OCI-LY7 (cell line): ENCODE data around the gene PPP4R2. TPM values are rescaled to one million over a fixed set of nuclear protein-coding genes. Genes with fewer than 3 reads are reported as not detected.

Source experiments
- BruUV-seq: library from RNA; stranded (reverse); fragments of 400-500 nt; replicated peaks from 2 replicates; lab custom pipeline; 2021; lab: Mats Ljungman, UMichigan
- CTCF ChIA-PET: fragments of 300-600 bp; sonication (Branson Sonifier 250); formaldehyde crosslinking; loops from one replicate; lab custom pipeline; 2022; ENCODE audit warnings: antibody characterized with exemption; ENCODE audit not compliant: unreplicated experiment; lab: Charles Lee
- POLR2A ChIA-PET: fragments of 300-600 bp; sonication (Branson Sonifier 250); formaldehyde crosslinking; loops from one replicate; lab custom pipeline; 2022; ENCODE audit warnings: antibody characterized with exemption; lab: Charles Lee
- DNase-seq: peaks from one replicate; pipeline ENCODE4 v3.0.0-alpha.2; 2015; ENCODE audit warnings: low spot score
- H2AFZ ChIP-seq: fragments of 200-600 bp; sonication (generic), shearing (Covaris generic); 2 replicates; pipeline ENCODE4 v1.6.1; 2014; ENCODE audit warnings: mild to moderate bottlenecking, antibody characterized with exemption, low read length, moderate library complexity
- H3K27ac ChIP-seq: fragments of 200-600 bp; sonication (generic); 2 replicates; pipeline ENCODE4 v1.5.1; 2014; ENCODE audit warnings: mixed run types, low read depth, mild to moderate bottlenecking, moderate library complexity, low read length, inconsistent platforms; ENCODE audit not compliant: poor library complexity, severe bottlenecking
- H3K36me3 ChIP-seq: fragments of 200-600 bp; sonication (generic); 2 replicates; pipeline ENCODE4 v1.6.1; 2014; ENCODE audit warnings: mild to moderate bottlenecking, antibody characterized with exemption, low read length, moderate library complexity, mixed read lengths; ENCODE audit not compliant: insufficient read depth
- H3K4me1 ChIP-seq: fragments of 200-600 bp; sonication (generic); 2 replicates; pipeline ENCODE4 v1.5.1; 2014; ENCODE audit warnings: mild to moderate bottlenecking, low read length; ENCODE audit not compliant: insufficient read depth, poor library complexity, severe bottlenecking
- H3K4me2 ChIP-seq: fragments of 200-600 bp; sonication (generic); 2 replicates; pipeline ENCODE4 v1.6.1; 2014; ENCODE audit warnings: mild to moderate bottlenecking, low read length
- H3K4me3 ChIP-seq: fragments of 200-600 bp; sonication (generic); 2 replicates; pipeline ENCODE4 v1.5.1; 2014; ENCODE audit warnings: mild to moderate bottlenecking, low read depth, low read length; ENCODE audit not compliant: poor library complexity, severe bottlenecking
- H3K79me2 ChIP-seq: fragments of 200-600 bp; sonication (generic); 2 replicates; pipeline ENCODE4 v1.6.1; 2016; ENCODE audit warnings: low read depth, mild to moderate bottlenecking, low read length, moderate library complexity, mixed read lengths; ENCODE audit not compliant: insufficient read depth
- H3K9me2 ChIP-seq: fragments of 200-600 bp; sonication (generic); 2 replicates; pipeline ENCODE4 v1.6.1; 2016; ENCODE audit warnings: mild to moderate bottlenecking, low read length, mixed read lengths; ENCODE audit not compliant: insufficient read depth
- H3K9me3 ChIP-seq: fragments of 200-600 bp; sonication (generic); 2 replicates; pipeline ENCODE4 v1.6.1; 2014; ENCODE audit warnings: mild to moderate bottlenecking, mixed run types, low read length, mixed read lengths
- H4K20me1 ChIP-seq: fragments of 200-600 bp; sonication (generic); 2 replicates; pipeline ENCODE4 v1.6.1; 2014; ENCODE audit warnings: mild to moderate bottlenecking, antibody characterized with exemption, low read length, moderate library complexity, mixed read lengths; ENCODE audit not compliant: insufficient read depth
- EZH2phosphoT487 ChIP-seq: fragments of 200-600 bp; sonication (generic); IDR thresholded peaks from 2 replicates; pipeline ENCODE4 v1.6.1; 2018; ENCODE audit warnings: low read depth, borderline replicate concordance, mild to moderate bottlenecking, mixed run types, antibody characterized with exemption, low read length, moderate library complexity, mixed read lengths
- intact Hi-C: fragments of 100-400 bp; cut with micrococcal nuclease; formaldehyde crosslinking; loops from one replicate; pipeline ENCODE4 v1.10.0; 2022; ENCODE audit not compliant: unreplicated experiment
- total RNA-seq, 2 experiments: library from RNA; depleted of rRNA in 1 of 2; stranded (reverse); fragments of >200 nt in 1 of 2; shearing (Covaris generic) in 1 of 2; gene quantifications; 2 replicates each; pipeline ENCODE4 v1.2.3, GENCODE V29; 2014 to 2022
- TF ChIP-seq, protein P1 (sequence below): fragments of 200-600 bp; sonication (generic); conservative IDR thresholded peaks from 2 replicates; pipeline ENCODE4 v1.5.1; 2014; ENCODE audit warnings: mild to moderate bottlenecking, antibody characterized with exemption, low read length, moderate library complexity, mixed read lengths

The PPP4R2 gene
- total RNA-seq, 2 experiments from 2014 or later = 52.0 to 99.5 TPM

DNA sequence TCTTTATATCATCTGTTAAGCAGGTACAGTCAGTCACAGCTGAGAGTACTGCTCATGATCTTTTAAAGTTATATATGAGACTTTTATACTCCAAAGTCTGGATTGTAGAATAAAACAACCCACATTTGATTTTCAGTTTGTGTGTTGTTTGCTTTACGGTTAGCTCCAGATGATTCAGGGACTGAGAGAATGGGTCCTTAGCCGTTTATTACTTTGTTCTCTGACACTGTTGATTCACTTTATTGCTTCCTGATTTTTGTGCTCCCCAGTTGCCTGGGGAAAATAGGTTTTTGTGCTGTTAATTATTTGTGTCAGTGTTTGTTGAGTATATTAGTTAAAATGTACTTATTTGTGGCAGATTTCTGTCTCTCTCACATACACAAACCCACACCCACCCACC is 56.2 kb downstream of the PPP4R2 start:
- no TSS peak for BruUV-seq
- intact Hi-C loops = no loop called here
- DNase-seq = no peak
- ChIA-PET POLR2A (interaction anchor here (1.5 kb wide), 1 partner anchor 10 kb away, joined by 8 read pairs; no protein-coding TSS in a partner anchor), CTCF (no interaction called here)
- H3K4me3 ChIP-seq = no peak overlapping the region
- no peak overlapping the region for H3K4me2 ChIP-seq
- no peaks in the 10 kb centered on the region for H3K4me1 ChIP-seq
- peaks cover 36% of the 10 kb centered on the region for H4K20me1 ChIP-seq
- no peak overlapping the region for H2AFZ ChIP-seq
- TF ChIP-seq, protein P1, sequence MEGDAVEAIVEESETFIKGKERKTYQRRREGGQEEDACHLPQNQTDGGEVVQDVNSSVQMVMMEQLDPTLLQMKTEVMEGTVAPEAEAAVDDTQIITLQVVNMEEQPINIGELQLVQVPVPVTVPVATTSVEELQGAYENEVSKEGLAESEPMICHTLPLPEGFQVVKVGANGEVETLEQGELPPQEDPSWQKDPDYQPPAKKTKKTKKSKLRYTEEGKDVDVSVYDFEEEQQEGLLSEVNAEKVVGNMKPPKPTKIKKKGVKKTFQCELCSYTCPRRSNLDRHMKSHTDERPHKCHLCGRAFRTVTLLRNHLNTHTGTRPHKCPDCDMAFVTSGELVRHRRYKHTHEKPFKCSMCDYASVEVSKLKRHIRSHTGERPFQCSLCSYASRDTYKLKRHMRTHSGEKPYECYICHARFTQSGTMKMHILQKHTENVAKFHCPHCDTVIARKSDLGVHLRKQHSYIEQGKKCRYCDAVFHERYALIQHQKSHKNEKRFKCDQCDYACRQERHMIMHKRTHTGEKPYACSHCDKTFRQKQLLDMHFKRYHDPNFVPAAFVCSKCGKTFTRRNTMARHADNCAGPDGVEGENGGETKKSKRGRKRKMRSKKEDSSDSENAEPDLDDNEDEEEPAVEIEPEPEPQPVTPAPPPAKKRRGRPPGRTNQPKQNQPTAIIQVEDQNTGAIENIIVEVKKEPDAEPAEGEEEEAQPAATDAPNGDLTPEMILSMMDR = no peak
- no peak for TF ChIP-seq EZH2phosphoT487
- peaks cover 71% of the 10 kb centered on the region for H3K79me2 ChIP-seq
- H3K9me3 ChIP-seq = no peaks in the 10 kb centered on the region
- H3K36me3 ChIP-seq = peaks cover 58% of the 10 kb centered on the region
- no peak overlapping the region for H3K27ac ChIP-seq
- no peaks in the 10 kb centered on the region for H3K9me2 ChIP-seq

DNA sequence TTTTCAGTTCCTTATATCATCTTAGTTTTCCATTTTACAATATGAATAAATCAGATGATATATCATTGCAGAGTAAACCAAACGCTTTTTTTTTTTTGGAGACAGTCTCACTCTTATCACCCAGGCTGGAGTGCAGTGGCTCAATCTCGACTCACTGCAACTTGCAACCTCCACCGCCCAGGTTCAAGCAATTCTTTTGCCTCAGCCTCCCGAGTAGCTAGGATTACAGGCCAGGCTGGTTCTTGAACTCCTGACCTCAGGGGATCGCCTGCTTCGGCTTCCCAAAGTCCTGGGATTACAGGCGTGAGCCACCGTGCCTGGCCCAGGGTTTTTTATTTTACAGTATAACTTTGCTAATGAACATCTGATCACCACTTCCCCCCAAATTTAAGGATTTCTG is 59.0 kb downstream of the PPP4R2 start:
- DNase-seq = no peak
- Histone ChIP-seq H3K4me3 (no peak overlapping the region), H3K4me1 (no peaks in the 10 kb centered on the region), H3K36me3 (peaks cover 53% of the 10 kb centered on the region), H3K79me2 (peaks cover 67% of the 10 kb centered on the region), H4K20me1 (peaks cover 32% of the 10 kb centered on the region), H3K9me2 (no peaks in the 10 kb centered on the region), H2AFZ (no peak overlapping the region), H3K9me3 (no peaks in the 10 kb centered on the region), H3K27ac (no peak overlapping the region), H3K4me2 (no peak overlapping the region)
- no TSS peak for BruUV-seq
- POLR2A ChIA-PET = interaction anchor here (0.7 kb wide), 1 partner anchor 221 kb away, joined by 4 read pairs; no protein-coding TSS in a partner anchor
- TF ChIP-seq, protein P1 = no peak
- no peak for TF ChIP-seq EZH2phosphoT487
- CTCF ChIA-PET = no interaction called here
- intact Hi-C loops = loop anchor here (5.0 kb wide), 1 partner anchor 58 kb away; the partner anchor contains the start of gene PPP4R2
